WI38 (cell line): ENCODE results near the gene EFHD2.

Experiments used
- H3K4me3 ChIP-seq: 2 replicates; pipeline ENCODE4 v1.5.1; 2011; ENCODE audit warnings: low read depth, mild to moderate bottlenecking, control low read depth, low read length
- TF ChIP-seq, protein P1 (sequence below): IDR thresholded peaks from 2 replicates; pipeline ENCODE4 v1.5.1; 2012; ENCODE audit warnings: low read depth, mild to moderate bottlenecking, control low read depth, low read length

EFHD2 gene

DNA sequence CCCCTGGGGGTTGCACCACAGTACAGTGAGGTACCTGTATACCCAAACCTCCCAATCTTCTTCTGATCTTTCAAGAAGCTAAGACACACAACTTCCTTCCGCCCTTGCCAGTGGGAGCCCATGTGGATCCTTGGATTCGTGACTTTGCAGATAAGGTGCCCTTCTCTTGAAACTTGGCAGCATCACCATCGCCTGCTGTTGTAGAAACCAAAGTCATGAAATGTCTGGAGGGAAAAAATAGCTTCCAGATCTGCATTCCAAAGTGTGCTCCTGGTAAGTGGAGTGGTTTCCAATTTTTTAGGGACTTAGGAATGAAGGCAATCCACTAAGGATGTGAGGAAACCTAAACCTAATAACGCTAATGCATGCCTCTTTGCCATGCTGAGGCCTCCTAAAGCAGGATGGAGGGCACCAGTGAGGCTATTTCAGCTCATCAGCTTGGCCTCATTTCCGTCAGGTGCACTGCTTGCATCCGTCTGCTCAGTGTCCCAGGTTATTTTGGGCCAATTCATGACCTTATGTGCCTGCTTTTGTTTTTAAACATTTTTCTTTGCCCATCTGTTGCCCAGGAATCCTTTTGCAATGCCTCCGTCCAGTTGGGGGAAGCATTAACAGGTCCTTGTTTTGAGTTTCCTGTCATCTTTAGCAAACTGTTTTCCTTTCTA is 8.2 kb upstream of the EFHD2 start:
- TF ChIP-seq, protein P1, sequence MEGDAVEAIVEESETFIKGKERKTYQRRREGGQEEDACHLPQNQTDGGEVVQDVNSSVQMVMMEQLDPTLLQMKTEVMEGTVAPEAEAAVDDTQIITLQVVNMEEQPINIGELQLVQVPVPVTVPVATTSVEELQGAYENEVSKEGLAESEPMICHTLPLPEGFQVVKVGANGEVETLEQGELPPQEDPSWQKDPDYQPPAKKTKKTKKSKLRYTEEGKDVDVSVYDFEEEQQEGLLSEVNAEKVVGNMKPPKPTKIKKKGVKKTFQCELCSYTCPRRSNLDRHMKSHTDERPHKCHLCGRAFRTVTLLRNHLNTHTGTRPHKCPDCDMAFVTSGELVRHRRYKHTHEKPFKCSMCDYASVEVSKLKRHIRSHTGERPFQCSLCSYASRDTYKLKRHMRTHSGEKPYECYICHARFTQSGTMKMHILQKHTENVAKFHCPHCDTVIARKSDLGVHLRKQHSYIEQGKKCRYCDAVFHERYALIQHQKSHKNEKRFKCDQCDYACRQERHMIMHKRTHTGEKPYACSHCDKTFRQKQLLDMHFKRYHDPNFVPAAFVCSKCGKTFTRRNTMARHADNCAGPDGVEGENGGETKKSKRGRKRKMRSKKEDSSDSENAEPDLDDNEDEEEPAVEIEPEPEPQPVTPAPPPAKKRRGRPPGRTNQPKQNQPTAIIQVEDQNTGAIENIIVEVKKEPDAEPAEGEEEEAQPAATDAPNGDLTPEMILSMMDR: no peak
- no peak overlapping the region for H3K4me3 ChIP-seq

DNA sequence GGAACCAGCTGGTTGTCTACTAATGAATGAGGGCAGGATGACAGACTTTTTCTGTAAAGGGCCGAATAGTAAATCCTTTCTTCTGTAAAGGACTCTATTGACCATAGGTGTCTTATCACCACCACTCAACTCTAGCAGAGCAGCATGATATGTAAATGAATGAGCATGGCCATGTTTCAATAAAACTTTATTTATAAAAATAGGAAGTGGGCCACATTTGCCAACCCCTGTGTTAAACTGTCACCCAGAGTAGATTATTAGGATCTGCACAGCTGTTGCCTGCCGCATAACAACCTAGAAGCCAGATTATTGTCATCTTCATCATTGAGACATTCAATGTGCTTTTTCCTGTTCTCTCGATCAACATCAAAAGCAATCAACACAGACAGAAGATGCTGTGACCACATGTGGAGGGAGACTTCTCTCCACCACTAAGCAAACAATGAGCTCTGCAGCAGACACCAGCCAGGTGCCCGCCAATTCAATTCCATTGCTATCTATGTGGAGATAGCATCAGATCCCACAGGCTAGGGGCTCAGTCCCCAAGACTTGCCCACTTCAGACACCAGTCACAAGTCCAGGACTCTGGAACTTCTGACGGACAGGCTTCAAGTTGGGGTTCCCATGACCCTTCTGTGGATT is 6.8 kb upstream of the EFHD2 start:
- no peak overlapping the region for H3K4me3 ChIP-seq
- TF ChIP-seq, protein P1: no peak

GRCh38 chr1:15403962-15404580 is 5.6 kb upstream of the EFHD2 start:
- no peak overlapping the region for H3K4me3 ChIP-seq
- TF ChIP-seq, protein P1: no peak

- no peak overlapping the region for H3K4me3 ChIP-seq
- TF ChIP-seq, protein P1: no peak
Measured at GRCh38 chr1:15405106-15405850, 4.4 kb upstream of the EFHD2 start.

DNA sequence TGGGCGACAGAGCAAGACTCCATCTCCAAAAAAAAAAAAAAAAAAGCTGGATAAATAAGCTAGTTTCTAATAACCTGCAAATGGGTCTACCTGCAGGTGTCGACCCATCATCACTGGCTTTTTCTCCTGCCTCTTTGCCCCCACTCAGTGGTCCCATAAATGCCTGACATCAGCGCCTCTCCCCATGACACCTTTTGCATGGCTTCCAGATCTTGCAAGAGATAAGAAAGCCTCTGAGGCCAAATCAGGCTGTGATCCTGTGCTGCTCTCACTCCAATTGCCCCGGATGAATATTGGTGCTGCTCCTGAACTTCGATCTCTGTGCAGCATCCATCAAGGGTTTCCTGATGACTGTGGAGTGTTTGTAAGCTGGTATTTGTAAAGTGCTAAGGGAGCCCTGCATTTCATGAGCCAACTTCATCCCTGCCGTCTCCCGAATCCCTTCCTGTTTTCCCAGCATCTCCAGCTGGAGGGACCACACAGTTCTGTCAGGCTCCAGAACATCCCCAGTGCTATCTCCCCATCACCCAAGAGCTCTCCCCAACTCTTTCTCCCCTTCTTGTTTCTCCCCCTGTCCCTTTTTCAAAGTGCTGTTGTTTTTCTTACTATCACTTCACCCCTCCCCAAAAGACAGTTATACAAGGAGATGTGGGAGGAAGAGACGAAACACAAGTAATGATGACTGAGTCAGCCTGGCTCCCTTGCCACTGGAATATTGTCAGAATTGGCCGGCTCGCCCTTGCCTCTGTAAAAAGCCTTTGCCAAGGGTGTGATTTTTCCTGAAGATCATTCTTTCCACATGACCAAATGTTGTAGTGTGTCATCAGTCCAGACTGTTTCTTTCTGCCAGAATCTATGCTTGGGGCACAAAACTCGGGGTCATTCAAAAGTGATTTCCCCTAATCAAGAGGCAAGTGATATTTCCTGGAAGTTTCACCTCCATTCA is 2.8 kb upstream of the EFHD2 start:
- TF ChIP-seq, protein P1: no peak
- H3K4me3 ChIP-seq: no peak overlapping the region

DNA sequence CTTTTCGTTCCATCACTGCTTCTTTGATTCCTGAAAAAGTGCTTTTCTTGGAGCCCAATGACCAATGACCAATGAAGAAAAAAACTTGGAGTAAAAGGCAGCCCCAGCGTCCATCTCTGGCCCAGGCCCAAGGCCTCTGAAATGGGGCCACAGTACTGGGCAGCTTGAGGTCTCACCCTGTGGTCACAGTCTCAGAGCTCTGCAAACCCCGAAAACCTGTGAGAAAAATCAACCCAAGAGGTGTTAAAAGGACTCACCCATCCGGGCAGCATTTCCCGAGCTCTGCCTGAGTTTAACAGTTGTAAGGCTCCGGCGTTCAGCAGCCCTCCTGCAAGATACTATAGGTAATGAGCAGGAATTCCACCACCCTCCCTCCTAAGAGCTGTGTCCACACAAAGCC is 2.1 kb upstream of the EFHD2 start:
- TF ChIP-seq, protein P1: no peak
- no peak overlapping the region for H3K4me3 ChIP-seq
